Embryonic facial prominence (tissue), 1 donor: Measurements from ENCODE around the gene SYT1.
A peak's percentile ranks its signal among the peaks of the same experiment; 100 is the strongest.
"Not testable (repeated sequence)": the region's sequence is repeated elsewhere in the genome, so short reads cannot be mapped to it uniquely, and the experiment has no call there.

Experiments
- DNase-seq: peaks from one replicate; pipeline ENCODE4 v3.0.0-alpha.2; 2016; ENCODE audit errors: extremely low spot score

SYT1 gene

GRCh38 chr12:78864403-78864869 lies at the start of gene SYT1:
TSS of gene SYT1 (plus strand) at chr12:78864774.
- DNase-seq, result peak; percentile 43

- DNase-seq, result no peak
These were observed 46.1 kb upstream of the SYT1 start for GRCh38 chr12:78818487-78818886.

- no peak for DNase-seq
These were observed 43.6 kb upstream of the SYT1 start for GRCh38 chr12:78820946-78821345.

GRCh38 chr12:78824918-78825317 lies 39.7 kb upstream of the SYT1 start:
- no peak for DNase-seq

GRCh38 chr12:78829690-78830089 lies 34.9 kb upstream of the SYT1 start:
- DNase-seq, result no peak

- no peak for DNase-seq
These were observed 29.1 kb upstream of the SYT1 start for GRCh38 chr12:78835493-78835892.

GRCh38 chr12:78840518-78841019 lies 24.0 kb upstream of the SYT1 start:
- not testable (repeated sequence) for DNase-seq

- no peak for DNase-seq
These were observed 11.3 kb upstream of the SYT1 start for GRCh38 chr12:78853231-78853630.

GRCh38 chr12:78863482-78864402 lies 832 bp upstream of the SYT1 start:
- DNase-seq, result no peak

GRCh38 chr12:78864870-78865463 lies 393 bp downstream of the SYT1 start:
- no peak for DNase-seq

GRCh38 chr12:78865516-78865915 lies 942 bp downstream of the SYT1 start:
- DNase-seq, result no peak

- no peak for DNase-seq
These were observed 1.9 kb downstream of the SYT1 start for GRCh38 chr12:78866518-78866917.

GRCh38 chr12:78870539-78870938 lies 6.0 kb downstream of the SYT1 start:
- DNase-seq, result no peak

GRCh38 chr12:78871566-78871965 lies 7.0 kb downstream of the SYT1 start:
- DNase-seq, result no peak

- DNase-seq, result no peak
These were observed 13.9 kb downstream of the SYT1 start for GRCh38 chr12:78878459-78878858.

- no peak for DNase-seq
These were observed 14.3 kb downstream of the SYT1 start for GRCh38 chr12:78878866-78879265.

- DNase-seq, result no peak
These were observed 15.5 kb downstream of the SYT1 start for GRCh38 chr12:78880078-78880477.

GRCh38 chr12:78881685-78882084 lies 17.1 kb downstream of the SYT1 start:
- no peak for DNase-seq

- DNase-seq, result no peak
These were observed 20.9 kb downstream of the SYT1 start for GRCh38 chr12:78885466-78885865.

GRCh38 chr12:78886719-78887407 lies 22.3 kb downstream of the SYT1 start:
- no peak for DNase-seq

- DNase-seq, result no peak
These were observed 22.9 kb downstream of the SYT1 start for GRCh38 chr12:78887444-78887843.

GRCh38 chr12:78888568-78888967 lies 24.0 kb downstream of the SYT1 start:
- no peak for DNase-seq
